ENCODE data around the gene TPPP2. TPM values are rescaled to one million over a fixed set of nuclear protein-coding genes. Genes with fewer than 3 reads are reported as not detected.

Gene TPPP2
- total and polyA plus RNA-seq, 2 of the 4 experiments (the other 2 are of a cell fraction): not detected

DNA sequence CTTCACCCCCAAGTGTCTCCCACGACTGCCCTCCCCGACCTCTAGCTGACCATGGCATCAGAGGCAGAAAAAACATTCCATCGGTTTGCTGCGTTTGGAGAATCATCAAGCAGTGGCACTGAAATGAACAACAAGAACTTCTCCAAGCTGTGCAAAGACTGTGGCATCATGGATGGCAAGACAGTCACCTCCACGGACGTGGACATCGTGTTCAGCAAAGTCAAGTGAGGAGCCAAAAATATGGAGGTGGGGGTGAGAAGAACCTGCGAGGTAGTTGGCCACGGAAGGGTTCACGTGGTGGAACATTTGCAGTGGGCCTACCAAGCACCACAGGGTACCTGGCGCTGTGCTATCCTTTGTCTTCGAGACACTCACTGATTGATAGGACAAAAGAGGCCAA lies 514 bp downstream of the TPPP2 start:
- no peak overlapping the region for H2AFZ ChIP-seq (replicated peaks; ENCODE audit: low read length, poor library complexity)
- no peak overlapping the region for H4K91ac ChIP-seq (ENCODE audit: insufficient read depth, low read depth, low read length)
- DNase-seq (no peak), ATAC-seq (ENCODE audit: low read depth) (no peak)
- H3K4me3 ChIP-seq (ENCODE audit: insufficient read depth, low read depth, low read length): no peak overlapping the region
- TF ChIP-seq MAZ (IDR thresholded peaks at IDR 0.05; ENCODE audit: borderline replicate concordance, low read depth, low read length) (no peak), SMC3 (IDR thresholded peaks at IDR 0.05; ENCODE audit: low read depth, low read length) (no peak), NFE2L2 (IDR thresholded peaks at IDR 0.05; ENCODE audit: low read depth, low read length) (no peak), RCOR1 (IDR thresholded peaks at IDR 0.05; ENCODE audit: insufficient replicate concordance, low read length) (no peak), BHLHE40 (IDR thresholded peaks at IDR 0.05; ENCODE audit: low read depth, low read length) (no peak), MAFK (IDR thresholded peaks at IDR 0.05; ENCODE audit: low read depth, low read length) (no peak), MXI1 (IDR thresholded peaks at IDR 0.05; ENCODE audit: borderline replicate concordance, low read depth, low read length) (no peak), CEBPB (IDR thresholded peaks at IDR 0.05; ENCODE audit: low read depth, low read length) (no peak), POLR2A (IDR thresholded peaks at IDR 0.05; ENCODE audit: low read depth, low read length) (no peak)
- H2AK5ac ChIP-seq (ENCODE audit: low read depth, low read length): no peak overlapping the region
- H3K9me1 ChIP-seq (ENCODE audit: insufficient read depth, low read length): no peaks in the 10 kb centered on the region
- POLR2A ChIA-PET (ENCODE audit: unreplicated experiment): no interaction called here
- intact Hi-C loops (cut with micrococcal nuclease) (no loop called here), in situ Hi-C loops (cut with MboI; ENCODE audit: low sequenced_read_pairs) (no loop called here), dilution Hi-C loops (cut with HindIII; ENCODE audit: low sequenced_read_pairs, unreplicated experiment) (no loop called here)
- H3K18ac ChIP-seq (ENCODE audit: low read depth, low read length): no peak overlapping the region
- no peaks in the 10 kb centered on the region for H3K36me3 ChIP-seq (ENCODE audit: control insufficient read depth, insufficient read depth, low read length)
- H2AK9ac ChIP-seq (replicated peaks; ENCODE audit: low read depth, low read length, poor library complexity): no peak overlapping the region
- H3K56ac ChIP-seq (ENCODE audit: extremely low read depth, insufficient read depth, low read length): no peak overlapping the region
- no peak overlapping the region for H4K8ac ChIP-seq (ENCODE audit: low read depth in 2 of 2, low read length in 2 of 2)
- H2BK120ac ChIP-seq (ENCODE audit: low read depth, low read length): no peak overlapping the region
- 46% methylated on average over 5 of the region's 12 CpGs; no CpG with 5 or more reads in 1 of the 2 experiments for WGBS, 2 experiments (ENCODE audit: extremely low coverage in 2 of 2, insufficient read length in 1 of 2)
- no TSS peak for BruUV-seq (replicated peaks)
- H3K4me1 ChIP-seq (ENCODE audit: control insufficient read depth, insufficient read depth, low read length): no peaks in the 10 kb centered on the region
- CTCF ChIA-PET: interaction anchor here (3.8 kb wide), 1 partner anchor 16 kb away, joined by 11 read pairs; no protein-coding TSS in a partner anchor
- no peak overlapping the region for H3K27ac ChIP-seq (ENCODE audit: insufficient read depth, low read length)
- H2BK15ac ChIP-seq (ENCODE audit: low read depth, low read length): no peak overlapping the region
- peaks cover 64% of the 10 kb centered on the region for H3K27me3 ChIP-seq (ENCODE audit: control insufficient read depth, insufficient read depth, low read length)
- H4K5ac ChIP-seq (ENCODE audit: low read depth, low read length): no peak overlapping the region
- no peak overlapping the region for H3K23ac ChIP-seq (ENCODE audit: low read depth, low read length)
- H3K9me3 ChIP-seq (ENCODE audit: control insufficient read depth, insufficient read depth, low read length): no peaks in the 10 kb centered on the region
- H3K4ac ChIP-seq (ENCODE audit: low read depth, low read length): no peak overlapping the region
- no peak overlapping the region for H3K4me2 ChIP-seq (ENCODE audit: low read depth, low read length)
- no peaks in the 10 kb centered on the region for H3K79me1 ChIP-seq (ENCODE audit: low read depth in 1 of 2, low read length in 2 of 2)
- no peak overlapping the region for H3K14ac ChIP-seq (replicated peaks; ENCODE audit: low read depth, low read length)
- no peak overlapping the region for H2BK5ac ChIP-seq (ENCODE audit: low read depth, low read length, poor library complexity, severe bottlenecking)
- H3K9ac ChIP-seq (ENCODE audit: low read depth, low read length): no peak overlapping the region
- no peak overlapping the region for H2BK20ac ChIP-seq (ENCODE audit: low read depth, low read length)
- no peaks in the 10 kb centered on the region for H4K20me1 ChIP-seq (ENCODE audit: insufficient read depth, low read length)

Measured in IMR-90 (cell line).